GM21526 (cell line): ENCODE measurements around the gene KRTAP4-3.
"Not testable (repeated sequence)": the region's sequence is repeated elsewhere in the genome, so short reads cannot be mapped to it uniquely, and the experiment has no call there.

Source experiments
- ATAC-seq: cut with Tn5 transposase; IDR thresholded peaks from one replicate; pipeline ENCODE4 v1.9.1; 2021; ENCODE audit warnings: moderate library complexity; ENCODE audit not compliant: unreplicated experiment, low FRiP score

Gene KRTAP4-3

DNA sequence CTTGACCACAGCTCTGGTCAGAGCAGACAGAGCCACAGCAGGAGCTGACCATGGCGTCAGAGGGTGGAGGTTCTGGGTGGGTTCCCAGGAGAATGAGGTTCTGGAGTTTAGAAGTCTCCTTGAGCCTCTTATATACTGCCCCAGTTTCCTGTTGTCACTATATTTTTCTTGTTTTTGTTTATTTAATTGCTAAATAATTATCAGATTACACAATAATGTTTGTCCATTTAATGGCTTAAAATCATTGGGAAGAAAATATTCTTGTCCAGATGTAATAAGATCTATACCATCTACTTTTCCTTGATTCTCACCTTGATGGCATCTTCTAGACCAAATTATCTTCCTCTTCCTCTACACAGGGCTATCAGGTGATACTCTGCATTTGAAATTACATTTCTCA lies at the start of gene KRTAP4-3:
Gene KRTAP4-3, minus strand, starts transcription at position 101 of the 400 bp plus-strand sequence. Its CDS starts 49 bp downstream, at position 52.
- no peak for ATAC-seq

DNA sequence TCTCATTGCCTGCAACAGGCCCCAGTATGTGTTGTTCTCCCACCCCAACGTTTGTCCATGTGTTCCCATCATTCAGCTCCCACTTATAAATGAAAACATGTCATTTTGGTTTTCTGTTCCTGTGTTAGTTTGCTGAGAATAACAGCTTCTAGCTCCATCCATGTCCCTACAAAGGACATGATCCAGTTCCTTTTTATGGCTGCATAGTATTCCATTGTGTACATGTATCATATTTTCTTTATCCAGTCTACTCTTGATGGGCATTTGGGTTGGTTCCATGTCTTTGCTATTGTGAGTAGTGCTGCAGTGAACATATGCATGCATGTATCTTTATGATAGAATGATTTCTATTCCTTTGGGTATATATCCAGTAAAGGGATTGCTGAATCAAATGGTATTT lies 47.7 kb upstream of the KRTAP4-3 start:
- no peak for ATAC-seq

GRCh38 chr17:41212524-41213169 lies 44.6 kb upstream of the KRTAP4-3 start:
- no peak for ATAC-seq

DNA sequence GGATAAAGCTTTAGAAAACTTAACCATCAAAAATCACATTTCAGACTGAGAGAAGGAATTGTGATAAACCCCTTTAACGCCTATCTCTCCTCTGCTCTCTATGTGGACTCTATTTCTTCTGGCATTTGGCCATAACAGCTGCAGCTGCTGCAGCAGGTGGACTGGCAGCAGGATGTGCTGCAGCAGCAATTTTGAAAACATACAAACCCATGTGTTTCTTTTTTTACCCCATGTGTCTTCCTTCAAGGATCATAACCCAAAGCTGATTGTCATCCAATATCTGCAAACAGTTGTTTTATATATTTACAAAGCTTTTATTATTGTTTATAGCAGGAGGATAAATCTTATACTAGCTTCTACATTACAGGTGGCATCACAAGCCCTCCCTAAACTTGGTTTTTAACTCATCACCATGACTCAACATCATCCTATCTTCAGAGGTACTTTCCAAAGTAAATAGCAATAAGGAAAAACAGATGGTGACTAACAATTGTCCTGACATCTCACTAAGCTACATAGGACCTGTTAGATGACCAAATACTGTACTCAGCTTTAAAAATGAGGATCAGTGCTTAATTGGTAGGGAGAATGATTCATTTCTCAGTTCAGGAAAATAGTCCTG lies 43.9 kb upstream of the KRTAP4-3 start:
- ATAC-seq = no peak

GRCh38 chr17:41199421-41200078 lies 31.5 kb upstream of the KRTAP4-3 start:
- ATAC-seq = no peak

DNA sequence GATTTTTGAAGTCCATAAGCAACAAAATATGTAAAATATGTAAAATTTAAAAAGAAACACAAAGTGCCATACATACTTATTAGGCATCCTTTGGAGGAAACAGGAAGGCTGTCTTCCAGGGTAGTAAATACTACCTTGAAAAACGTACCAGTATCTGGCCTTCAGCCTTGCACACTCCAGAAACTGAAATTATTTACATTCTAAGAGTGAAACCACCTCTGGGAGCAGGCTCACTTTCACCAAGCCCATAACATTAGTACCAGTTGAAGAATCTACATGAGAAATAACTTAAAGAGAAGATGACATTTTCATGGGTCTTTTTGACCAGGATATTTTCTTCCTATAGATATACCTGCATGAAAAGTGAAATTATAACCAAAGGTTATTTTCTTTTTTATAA lies 28.0 kb upstream of the KRTAP4-3 start:
- no peak for ATAC-seq

DNA sequence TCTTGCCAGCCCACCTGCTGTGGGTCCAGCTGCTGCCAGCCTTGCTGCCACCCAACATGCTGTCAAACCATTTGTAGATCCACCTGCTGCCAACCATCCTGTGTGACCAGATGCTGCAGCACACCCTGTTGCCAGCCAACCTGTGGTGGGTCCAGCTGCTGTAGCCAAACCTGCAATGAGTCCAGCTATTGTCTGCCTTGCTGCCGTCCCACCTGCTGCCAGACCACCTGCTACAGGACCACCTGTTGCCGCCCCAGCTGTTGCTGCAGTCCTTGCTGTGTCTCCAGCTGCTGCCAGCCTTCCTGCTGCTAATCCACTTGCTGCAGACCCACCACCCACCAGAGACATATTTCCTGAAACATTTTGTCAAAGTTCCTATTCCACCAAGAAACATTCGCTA lies 22.3 kb upstream of the KRTAP4-3 start:
- no peak for ATAC-seq

DNA sequence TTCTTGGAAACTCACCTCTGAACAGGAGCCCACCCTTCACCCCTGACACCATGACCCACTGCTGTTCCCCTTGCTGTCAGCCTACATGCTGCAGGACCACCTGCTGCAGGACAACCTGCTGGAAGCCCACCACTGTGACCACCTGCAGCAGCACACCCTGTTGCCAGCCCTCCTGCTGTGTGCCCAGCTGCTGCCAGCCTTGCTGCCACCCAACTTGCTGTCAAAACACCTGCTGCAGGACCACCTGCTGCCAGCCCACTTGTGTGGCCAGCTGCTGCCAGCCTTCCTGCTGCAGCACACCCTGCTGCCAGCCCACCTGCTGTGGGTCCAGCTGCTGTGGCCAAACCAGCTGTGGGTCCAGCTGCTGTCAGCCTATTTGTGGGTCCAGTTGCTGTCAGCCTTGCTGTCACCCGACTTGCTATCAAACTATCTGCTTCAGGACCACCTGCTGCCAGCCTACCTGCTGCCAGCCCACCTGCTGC lies 21.9 kb upstream of the KRTAP4-3 start, which contains the start of gene KRTAP9-1:
Gene KRTAP9-1, plus strand, starts transcription at position 51 of the 482 bp plus-strand sequence. Its CDS starts 0 bp downstream, at position 51.
- ATAC-seq = not testable (repeated sequence)

GRCh38 chr17:41186872-41187271 lies 18.9 kb upstream of the KRTAP4-3 start:
- no peak for ATAC-seq

DNA sequence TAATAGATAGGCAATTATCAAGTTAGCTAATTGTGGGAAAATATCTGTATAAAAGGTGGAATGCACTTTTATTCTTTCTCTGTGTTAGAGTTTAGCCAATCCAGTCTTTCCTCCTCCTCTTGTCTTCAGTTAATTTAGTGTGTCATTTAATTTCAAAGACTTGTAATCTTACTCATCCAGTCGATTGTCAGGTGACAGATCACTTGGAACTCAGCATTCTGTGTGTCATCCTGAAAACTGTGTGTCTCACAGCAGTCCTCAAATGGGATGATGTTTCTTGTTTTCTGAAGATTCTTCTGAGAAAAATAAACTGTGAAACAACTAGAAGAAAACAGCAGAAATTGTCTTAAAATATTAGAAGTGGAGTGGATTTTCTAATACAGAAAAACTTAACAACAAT lies 17.0 kb upstream of the KRTAP4-3 start:
- no peak for ATAC-seq

DNA sequence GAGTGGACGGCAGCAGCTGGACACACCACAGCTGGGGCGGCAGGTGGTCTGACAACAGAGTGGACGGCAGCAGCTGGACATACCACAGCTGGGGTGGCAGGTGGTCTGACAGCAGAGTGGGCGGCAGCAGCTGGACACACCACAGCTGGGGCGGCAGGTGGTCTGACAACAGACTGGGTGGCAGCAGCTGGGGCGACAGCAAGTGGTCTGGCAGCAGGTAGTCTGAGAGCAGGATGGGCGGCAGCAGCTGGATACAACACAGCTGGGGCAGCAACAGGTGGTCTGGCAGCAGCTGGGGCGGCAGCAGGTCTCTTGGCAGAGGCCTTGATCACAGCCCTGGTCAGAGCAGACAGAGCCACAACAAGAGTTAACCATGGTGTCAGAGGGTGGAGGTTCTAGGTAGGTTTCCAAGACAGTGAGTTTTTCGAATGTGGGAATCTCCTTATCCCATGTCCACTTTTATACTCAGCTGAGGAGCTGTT lies 16.5 kb upstream of the KRTAP4-3 start, which contains the start of gene KRTAP4-1:
Gene KRTAP4-1, minus strand, starts transcription at position 432 of the 482 bp plus-strand sequence. Its CDS starts 57 bp downstream, at position 375.
- no peak for ATAC-seq

DNA sequence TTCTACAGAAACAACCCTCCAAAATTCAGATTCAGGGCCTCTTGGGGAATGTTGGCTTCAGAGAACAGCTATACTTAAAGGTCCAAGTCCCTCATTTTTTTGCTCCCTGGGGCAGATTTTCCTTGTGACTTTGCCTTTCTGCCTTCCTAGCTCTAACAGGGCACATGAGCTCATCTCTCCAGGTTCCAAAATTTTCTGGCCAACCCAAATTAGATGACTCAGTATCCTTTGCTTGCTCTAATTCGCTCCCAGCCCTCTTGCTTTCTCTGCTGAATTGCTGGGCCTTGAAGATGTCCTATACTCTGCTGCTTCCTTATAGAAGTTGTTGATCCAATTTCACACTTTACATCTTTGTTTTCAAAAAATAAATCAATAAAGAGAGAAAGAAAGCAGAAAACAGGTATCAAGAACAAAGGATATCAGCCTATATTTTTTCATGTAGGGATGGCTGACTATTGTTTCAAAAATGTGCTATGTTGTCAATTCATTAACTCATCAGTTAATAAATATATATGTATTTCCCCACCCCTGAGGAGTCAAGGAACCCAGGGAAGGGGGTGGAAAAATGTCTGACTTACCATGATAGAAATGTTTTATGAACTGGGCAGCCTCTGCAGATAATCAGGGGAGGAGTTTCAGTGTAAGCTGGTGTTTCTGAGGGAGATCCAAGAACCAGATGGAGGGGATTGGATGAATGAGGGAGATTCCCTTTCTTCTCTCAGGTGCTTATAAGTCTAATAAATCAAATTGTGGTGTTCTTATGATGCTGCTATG lies 11.0 kb upstream of the KRTAP4-3 start:
- ATAC-seq = no peak

GRCh38 chr17:41178341-41178740 lies 10.3 kb upstream of the KRTAP4-3 start:
- no peak for ATAC-seq

GRCh38 chr17:41177727-41178271 lies 9.8 kb upstream of the KRTAP4-3 start, which contains the start of gene KRTAP4-2:
Gene KRTAP4-2 (minus strand): TSS chr17:41178221. CDS start chr17:41178164, 57 bp downstream.
- ATAC-seq = no peak

DNA sequence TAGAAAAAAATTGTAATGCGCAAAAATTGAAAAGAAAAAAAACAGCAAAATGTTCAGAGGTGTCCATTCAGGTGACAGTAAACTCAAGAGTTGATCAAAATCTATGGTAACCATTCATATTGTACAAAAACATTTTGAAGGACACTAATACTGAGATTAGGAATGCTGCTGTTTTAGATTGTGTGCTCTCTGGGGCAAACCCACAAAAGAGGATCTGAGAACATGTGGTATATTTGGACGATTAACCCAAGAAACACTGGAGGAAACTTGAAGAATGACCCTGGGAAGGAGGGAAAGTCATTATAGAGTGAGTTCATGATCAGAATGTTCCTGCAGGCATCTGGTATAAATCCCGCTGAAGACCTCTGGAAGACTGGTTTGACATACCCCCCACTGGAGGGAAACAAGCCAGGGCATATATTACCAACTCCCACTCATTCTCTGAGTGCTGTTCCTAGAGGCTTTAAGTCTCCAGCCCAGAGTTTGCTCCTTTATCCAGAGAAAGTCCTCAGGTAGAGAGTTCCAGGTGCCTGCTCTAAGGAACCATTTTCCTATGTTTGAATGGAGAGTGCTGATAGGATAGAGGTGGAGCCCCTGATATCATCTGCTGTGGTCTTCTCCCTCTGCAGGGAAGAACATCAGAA lies 8.8 kb upstream of the KRTAP4-3 start:
- no peak for ATAC-seq

GRCh38 chr17:41171886-41172285 lies 3.9 kb upstream of the KRTAP4-3 start:
- no peak for ATAC-seq

DNA sequence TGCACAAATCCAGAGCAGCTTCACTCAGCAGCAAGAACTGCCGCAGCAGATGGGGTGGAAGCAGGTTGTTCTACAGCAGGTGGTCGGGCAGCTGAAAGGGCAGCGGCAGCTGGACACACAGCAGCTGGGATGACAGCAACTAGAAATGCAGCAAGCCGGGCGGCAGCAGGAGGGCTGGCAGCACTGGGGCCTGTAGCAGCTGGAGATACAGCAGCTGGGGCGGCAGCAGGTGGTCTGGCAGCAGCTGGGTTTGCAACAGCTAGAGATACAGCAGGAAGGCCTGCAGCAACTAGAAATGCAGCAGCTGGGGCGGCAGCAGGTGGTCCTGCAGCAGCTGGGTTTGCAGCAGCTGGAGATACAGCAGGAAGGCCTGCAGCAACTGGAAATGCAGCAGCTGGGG lies 460 bp downstream of the KRTAP4-3 start:
- no peak for ATAC-seq

- no peak for ATAC-seq
Observed at GRCh38 chr17:41163828-41164227, 4.2 kb downstream of the KRTAP4-3 start.

DNA sequence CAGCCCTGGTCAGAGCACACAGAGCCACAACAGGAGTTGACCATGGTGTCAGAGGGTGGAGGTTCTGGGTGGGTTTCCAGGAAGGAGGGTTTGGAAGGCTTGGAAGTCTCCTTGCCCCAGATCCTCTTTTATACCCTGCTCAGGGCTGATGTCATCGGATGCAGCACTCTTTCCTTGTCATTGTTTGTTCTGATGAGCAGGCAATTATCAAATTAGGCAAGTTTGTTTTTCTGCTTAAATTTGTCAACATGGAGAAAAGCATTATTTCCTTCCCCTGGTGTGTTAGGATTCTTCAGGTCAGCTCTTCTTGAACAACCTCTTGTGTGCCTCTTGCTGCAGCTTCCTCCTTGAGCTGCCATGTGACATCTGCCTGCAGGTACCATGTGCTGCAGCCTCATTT lies 7.4 kb downstream of the KRTAP4-3 start, which contains the start of gene KRTAP4-4:
Gene KRTAP4-4, minus strand, starts transcription at position 101 of the 400 bp plus-strand sequence. Its CDS starts 57 bp downstream, at position 44.
- no peak for ATAC-seq
